Erythroblast (primary cell): ENCODE data around the gene C2orf42.

Experiments
- GATA1 ChIP-seq: IDR thresholded peaks from 2 replicates; pipeline ENCODE4 v1.6.1; 2011; ENCODE audit warnings: low read depth, mild to moderate bottlenecking, control low read depth, low read length, moderate library complexity
- POLR2A ChIP-seq: IDR thresholded peaks from 2 replicates; pipeline ENCODE4 v1.6.1; 2011; ENCODE audit warnings: mild to moderate bottlenecking, low read length

- no peak for TF ChIP-seq POLR2A
- no peak for TF ChIP-seq GATA1
Measured at GRCh38 chr2:70125498-70125898, 65.3 kb downstream of the C2orf42 start.
